Activated CD8-positive, alpha-beta T cell treated with anti-CD3 and anti-CD28 coated beads for 36 hours (primary cell): Measurements from ENCODE around the gene GRK3. TPM values are rescaled to one million over a fixed set of nuclear protein-coding genes. Genes with fewer than 3 reads are reported as not detected.

Experiments
- ATAC-seq: fragments of 200-7000 bp; cut with Tn5 transposase; one replicate; pipeline ENCODE4 v1.10.0; 2021; ENCODE audit warnings: mild to moderate bottlenecking, moderate library complexity
- CTCF ChIA-PET: fragments of 350-600 bp; sonication (Branson Sonifier 250); formaldehyde crosslinking; loops from one replicate; lab custom pipeline; 2021; ENCODE audit warnings: antibody characterized with exemption; lab: Charles Lee
- POLR2A ChIA-PET: fragments of 350-600 bp; sonication (Branson Sonifier 250); formaldehyde crosslinking; loops from one replicate; lab custom pipeline; 2021; ENCODE audit warnings: antibody characterized with exemption; lab: Charles Lee
- DNase-seq: peaks from one replicate; pipeline ENCODE4 v3.0.0-alpha.2; 2020
- H3K27ac Mint-ChIP-seq: one replicate; pipeline ENCODE4 v1.8.0; 2021; ENCODE audit warnings: mild to moderate bottlenecking, mixed read lengths
- H3K27me3 Mint-ChIP-seq: one replicate; pipeline ENCODE4 v1.8.0; 2021; ENCODE audit warnings: mixed read lengths
- H3K36me3 Mint-ChIP-seq: one replicate; pipeline ENCODE4 v1.8.0; 2021; ENCODE audit warnings: low read depth, mixed read lengths
- H3K4me1 Mint-ChIP-seq: one replicate; pipeline ENCODE4 v1.8.0; 2021; ENCODE audit warnings: low read depth, mixed read lengths
- H3K4me3 Mint-ChIP-seq: one replicate; pipeline ENCODE4 v1.8.0; 2021; ENCODE audit warnings: mild to moderate bottlenecking, moderate library complexity, mixed read lengths
- H3K9me3 Mint-ChIP-seq: one replicate; pipeline ENCODE4 v1.8.0; 2021; ENCODE audit warnings: mixed read lengths
- CTCF ChIP-seq: fragments of 200-600 bp; IDR thresholded peaks from one replicate; pipeline ENCODE4 v1.8.0; 2022; ENCODE audit warnings: antibody characterized with exemption, mild to moderate bottlenecking
- intact Hi-C: fragments of 100-400 bp; cut with micrococcal nuclease; formaldehyde crosslinking; loops from one replicate; pipeline ENCODE4 v1.10.0; 2022
- total RNA-seq, 2 experiments: library from RNA; stranded (reverse); gene quantifications; one replicate each; pipeline ENCODE4 v1.2.3, GENCODE V29; 2021

GRK3 gene
- total RNA-seq, 2 experiments from 2014 or later: 26.3 to 26.7 TPM

DNA sequence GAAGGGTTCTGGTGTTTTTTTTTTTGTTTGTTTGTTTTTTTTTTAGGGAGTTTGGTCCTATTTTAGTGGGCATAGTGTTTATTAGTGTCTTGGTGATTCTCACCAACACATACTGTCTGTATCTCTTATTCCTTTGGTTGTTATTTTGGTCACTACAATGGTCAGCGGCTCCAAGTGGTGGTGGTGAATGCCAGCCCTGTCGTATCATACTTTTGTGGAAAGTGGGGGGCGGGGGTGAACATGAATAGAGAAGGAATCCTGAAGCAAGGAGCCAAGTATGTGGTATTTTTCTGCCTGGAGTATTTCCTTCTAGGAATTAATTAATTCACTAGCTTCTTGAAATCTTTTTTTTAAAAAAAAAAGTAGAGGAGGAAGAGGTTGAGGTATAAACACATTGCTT, 79.6 kb downstream of the GRK3 start:
- ChIA-PET POLR2A (no interaction called here), CTCF (interaction anchor here (1.0 kb wide), 1 partner anchor 100 kb away, joined by 3 read pairs; no protein-coding TSS in a partner anchor)
- intact Hi-C loops: no loop called here
- ATAC-seq: no peak
- no peaks in the 10 kb centered on the region for H3K27me3 Mint-ChIP-seq
- no peak overlapping the region for H3K27ac Mint-ChIP-seq
- peaks cover 19% of the 10 kb centered on the region for H3K4me1 Mint-ChIP-seq
- peaks cover 2% of the 10 kb centered on the region for H3K9me3 Mint-ChIP-seq
- H3K36me3 Mint-ChIP-seq: peaks cover 10% of the 10 kb centered on the region
- no peak overlapping the region for H3K4me3 Mint-ChIP-seq
- no peak for TF ChIP-seq CTCF
- no peak for DNase-seq

- Mint-ChIP-seq H3K4me1 (peaks cover 19% of the 10 kb centered on the region), H3K27me3 (no peaks in the 10 kb centered on the region), H3K27ac (no peak overlapping the region), H3K4me3 (no peak overlapping the region), H3K36me3 (peaks cover 11% of the 10 kb centered on the region), H3K9me3 (no peaks in the 10 kb centered on the region)
- ATAC-seq (no peak), DNase-seq (no peak)
- TF ChIP-seq CTCF: no peak
- intact Hi-C loops: no loop called here
- CTCF ChIA-PET: interaction anchor here (0.9 to 1.1 kb wide), 3 partner anchors 10 to 128 kb away, joined by 3 to 4 read pairs (median 3); no protein-coding TSS in a partner anchor
- POLR2A ChIA-PET: no interaction called here
These were observed 80.8 kb downstream of the GRK3 start for GRCh38 chr22:25645266-25645665.

- H3K4me3 Mint-ChIP-seq: no peak overlapping the region
- TF ChIP-seq CTCF: no peak
- ATAC-seq (peak; percentile 37), DNase-seq (no peak)
- intact Hi-C loops: no loop called here
- H3K36me3 Mint-ChIP-seq: peaks cover 12% of the 10 kb centered on the region
- H3K27me3 Mint-ChIP-seq: no peaks in the 10 kb centered on the region
- no peaks in the 10 kb centered on the region for H3K9me3 Mint-ChIP-seq
- H3K27ac Mint-ChIP-seq: peak overlapping the region; percentile 2
- CTCF ChIA-PET: interaction anchor here (1.1 kb wide), 1 partner anchor 10 kb away, joined by 3 read pairs; no protein-coding TSS in a partner anchor
- POLR2A ChIA-PET: no interaction called here
- peaks cover 19% of the 10 kb centered on the region for H3K4me1 Mint-ChIP-seq
These were observed 81.5 kb downstream of the GRK3 start for GRCh38 chr22:25645964-25646363.

GRCh38 chr22:25650833-25651232, 86.4 kb downstream of the GRK3 start:
- TF ChIP-seq CTCF: no peak
- Mint-ChIP-seq H3K27me3 (no peaks in the 10 kb centered on the region), H3K27ac (no peak overlapping the region), H3K4me3 (no peak overlapping the region), H3K9me3 (no peaks in the 10 kb centered on the region), H3K36me3 (peaks cover 6% of the 10 kb centered on the region), H3K4me1 (peaks cover 6% of the 10 kb centered on the region)
- ChIA-PET POLR2A (no interaction called here), CTCF (no interaction called here)
- intact Hi-C loops: no loop called here
- ATAC-seq: no peak
- DNase-seq: no peak

GRCh38 chr22:25651332-25652085, 87.0 kb downstream of the GRK3 start:
- no peaks in the 10 kb centered on the region for H3K9me3 Mint-ChIP-seq
- H3K4me3 Mint-ChIP-seq: no peak overlapping the region
- no peak overlapping the region for H3K27ac Mint-ChIP-seq
- no peaks in the 10 kb centered on the region for H3K4me1 Mint-ChIP-seq
- no peak for ATAC-seq
- POLR2A ChIA-PET: no interaction called here
- intact Hi-C loops: no loop called here
- CTCF ChIA-PET: no interaction called here
- DNase-seq: no peak
- no peak for TF ChIP-seq CTCF
- H3K27me3 Mint-ChIP-seq: no peaks in the 10 kb centered on the region
- H3K36me3 Mint-ChIP-seq: peaks cover 6% of the 10 kb centered on the region
